Nephron (organoid): ENCODE data around the gene TIFAB.
A peak's percentile ranks its signal among the peaks of the same experiment; 100 is the strongest.

Experiments
- H3K27ac Mint-ChIP-seq, 3 experiments: 2 replicates each; pipeline ENCODE4 v1.8.0; 2020; ENCODE audit warnings: mixed read lengths in 3 of 3, mild to moderate bottlenecking in 2 of 3, moderate library complexity in 1 of 3
- H3K27me3 Mint-ChIP-seq: 2 replicates; pipeline ENCODE4 v1.8.0; 2021; ENCODE audit warnings: low read depth, mild to moderate bottlenecking, moderate library complexity, mixed read lengths
- H3K36me3 Mint-ChIP-seq: 2 replicates; pipeline ENCODE4 v1.8.0; 2020; ENCODE audit warnings: low read depth, mixed read lengths
- H3K4me1 Mint-ChIP-seq: 2 replicates; pipeline ENCODE4 v1.8.0; 2020; ENCODE audit warnings: mixed read lengths
- H3K4me3 Mint-ChIP-seq, 3 experiments: 2 replicates each; pipeline ENCODE4 v1.8.0; 2020; ENCODE audit warnings: mild to moderate bottlenecking in 3 of 3, mixed read lengths in 3 of 3, moderate library complexity in 2 of 3
- H3K9me3 Mint-ChIP-seq: 2 replicates; pipeline ENCODE4 v1.8.0; 2020; ENCODE audit warnings: mixed read lengths
- CTCF ChIP-seq, 3 experiments: fragments of 200-600 bp; sonication (generic); IDR thresholded peaks; one replicate each; pipeline ENCODE4 v1.5.0; 2021; ENCODE audit warnings: antibody characterized with exemption in 3 of 3; ENCODE audit not compliant: unreplicated experiment in 3 of 3

The TIFAB gene

GRCh38 chr5:135417083-135417482 is 35.1 kb downstream of the TIFAB start:
- Mint-ChIP-seq H3K27me3 (peaks cover 24% of the 10 kb centered on the region), H3K9me3 (peaks cover 15% of the 10 kb centered on the region), H3K36me3 (no peaks in the 10 kb centered on the region), H3K27ac (no peak overlapping the region), H3K4me3 (no peak overlapping the region), H3K4me1 (no peaks in the 10 kb centered on the region)
- no peak for TF ChIP-seq CTCF (IDR thresholded peaks at IDR 0.05; ENCODE audit: unreplicated experiment in 3 of 3)

DNA sequence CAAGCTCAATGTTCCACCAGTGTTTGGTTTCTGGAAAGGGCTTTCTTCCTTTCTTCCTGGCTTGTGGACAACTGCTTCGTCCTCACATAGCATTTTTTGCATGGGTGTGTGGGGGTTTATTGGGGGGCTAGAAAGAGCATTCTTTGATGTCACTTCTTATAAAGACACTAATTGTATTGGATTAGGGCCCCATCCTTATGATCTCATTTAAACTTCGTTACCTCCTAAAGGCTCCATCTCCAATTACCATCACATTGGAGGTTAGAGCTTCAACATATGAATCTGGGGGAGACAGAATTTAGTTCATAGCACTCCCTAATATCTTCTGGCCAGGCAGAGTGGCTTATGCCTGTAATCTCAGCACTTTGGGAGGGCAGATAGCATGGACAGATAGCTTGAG is 47.1 kb downstream of the TIFAB start:
- Mint-ChIP-seq H3K9me3 (peaks cover 6% of the 10 kb centered on the region), H3K4me3 (no peak overlapping the region), H3K27ac (no peak overlapping the region), H3K36me3 (no peaks in the 10 kb centered on the region), H3K27me3 (peaks cover 12% of the 10 kb centered on the region), H3K4me1 (peaks cover 11% of the 10 kb centered on the region)
- no peak for TF ChIP-seq CTCF (IDR thresholded peaks at IDR 0.05; ENCODE audit: unreplicated experiment in 3 of 3)

GRCh38 chr5:135402031-135402430 is 50.1 kb downstream of the TIFAB start:
- Mint-ChIP-seq H3K9me3 (peaks cover 3% of the 10 kb centered on the region), H3K4me3 (peak overlapping the region in 1 of 3 experiments; percentile 46), H3K36me3 (no peaks in the 10 kb centered on the region), H3K4me1 (peaks cover 23% of the 10 kb centered on the region), H3K27me3 (peaks cover 12% of the 10 kb centered on the region), H3K27ac (no peak overlapping the region)
- TF ChIP-seq CTCF (IDR thresholded peaks at IDR 0.05; ENCODE audit: unreplicated experiment in 3 of 3) = no peak

DNA sequence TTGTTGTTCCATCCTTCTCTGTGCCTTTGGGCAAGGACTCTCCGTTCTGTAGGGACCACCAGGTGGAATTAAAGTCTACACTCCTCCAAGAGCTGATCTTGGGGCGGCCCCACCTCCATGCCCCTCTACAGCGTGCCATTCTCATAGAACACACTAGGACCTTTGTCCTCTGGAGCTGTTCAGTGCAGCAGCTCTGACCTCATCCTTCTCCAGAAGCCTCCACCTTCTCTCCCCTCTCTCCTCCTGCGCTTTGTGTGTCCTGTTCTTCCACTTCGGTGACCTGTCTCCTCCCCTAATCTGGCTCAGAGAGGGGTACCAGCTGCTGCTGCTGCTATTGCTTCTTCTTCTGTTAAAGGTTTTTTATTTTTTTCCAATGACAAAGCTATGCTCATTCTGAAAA is 51.3 kb downstream of the TIFAB start:
- H3K4me1 Mint-ChIP-seq = peaks cover 29% of the 10 kb centered on the region
- peak overlapping the region; percentile 96 to 99 (median 99) for H3K27ac Mint-ChIP-seq
- no peak for TF ChIP-seq CTCF (IDR thresholded peaks at IDR 0.05; ENCODE audit: unreplicated experiment in 3 of 3)
- H3K9me3 Mint-ChIP-seq = peaks cover 3% of the 10 kb centered on the region
- peaks cover 12% of the 10 kb centered on the region for H3K27me3 Mint-ChIP-seq
- H3K4me3 Mint-ChIP-seq = peak overlapping the region; percentile 96 to 99 (median 97)
- no peaks in the 10 kb centered on the region for H3K36me3 Mint-ChIP-seq

- Mint-ChIP-seq H3K4me3 (peak overlapping the region; percentile 96 to 99 (median 97)), H3K36me3 (no peaks in the 10 kb centered on the region), H3K27me3 (peaks cover 12% of the 10 kb centered on the region), H3K4me1 (peaks cover 35% of the 10 kb centered on the region), H3K9me3 (peaks cover under 1% of the 10 kb centered on the region), H3K27ac (peak overlapping the region; percentile 96 to 99 (median 99))
- no peak for TF ChIP-seq CTCF (IDR thresholded peaks at IDR 0.05; ENCODE audit: unreplicated experiment in 3 of 3)
These were observed 52.2 kb downstream of the TIFAB start for GRCh38 chr5:135399794-135400542.
